ENCODE data around the gene ZSWIM6.
"Not testable (repeated sequence)": the region's sequence is repeated elsewhere in the genome, so short reads cannot be mapped to it uniquely, and the experiment has no call there.

The ZSWIM6 gene

GRCh38 chr5:61398440-61398839 is 66.4 kb downstream of the ZSWIM6 start:
- no peaks in the 10 kb centered on the region for H3K36me3 ChIP-seq (ENCODE audit: control insufficient read depth, insufficient read depth, low read length)
- peaks cover 13% of the 10 kb centered on the region for H3K4me1 ChIP-seq (ENCODE audit: control insufficient read depth, insufficient read depth, low read length)
- H3K27me3 ChIP-seq (ENCODE audit: control insufficient read depth, insufficient read depth, low read length): no peaks in the 10 kb centered on the region
- no peak overlapping the region for H3K9ac ChIP-seq (ENCODE audit: low read length)
- no peak overlapping the region for H3K4me3 ChIP-seq (ENCODE audit: low read depth, low read length)
- no peak overlapping the region for H3K27ac ChIP-seq (ENCODE audit: low read depth, low read length)
- peaks cover 9% of the 10 kb centered on the region for H3K9me3 ChIP-seq (ENCODE audit: control insufficient read depth, insufficient read depth, low read depth, low read length)

GRCh38 chr5:61399679-61400078 is 67.6 kb downstream of the ZSWIM6 start:
- Histone ChIP-seq H3K27me3 (ENCODE audit: control insufficient read depth, insufficient read depth, low read length) (no peaks in the 10 kb centered on the region), H3K9me3 (ENCODE audit: control insufficient read depth, insufficient read depth, low read depth, low read length) (peaks cover 9% of the 10 kb centered on the region), H3K9ac (ENCODE audit: low read length) (no peak overlapping the region), H3K4me3 (ENCODE audit: low read depth, low read length) (no peak overlapping the region), H3K27ac (ENCODE audit: low read depth, low read length) (no peak overlapping the region), H3K36me3 (ENCODE audit: control insufficient read depth, insufficient read depth, low read length) (no peaks in the 10 kb centered on the region), H3K4me1 (ENCODE audit: control insufficient read depth, insufficient read depth, low read length) (peaks cover 16% of the 10 kb centered on the region)

GRCh38 chr5:61401726-61402125 is 69.7 kb downstream of the ZSWIM6 start:
- H3K4me1 ChIP-seq (ENCODE audit: control insufficient read depth, insufficient read depth, low read length): peaks cover 16% of the 10 kb centered on the region
- H3K9me3 ChIP-seq (ENCODE audit: control insufficient read depth, insufficient read depth, low read depth, low read length): peaks cover 9% of the 10 kb centered on the region
- H3K36me3 ChIP-seq (ENCODE audit: control insufficient read depth, insufficient read depth, low read length): no peaks in the 10 kb centered on the region
- H3K9ac ChIP-seq (ENCODE audit: low read length): no peak overlapping the region
- H3K27me3 ChIP-seq (ENCODE audit: control insufficient read depth, insufficient read depth, low read length): no peaks in the 10 kb centered on the region
- no peak overlapping the region for H3K4me3 ChIP-seq (ENCODE audit: low read depth, low read length)
- H3K27ac ChIP-seq (ENCODE audit: low read depth, low read length): no peak overlapping the region

GRCh38 chr5:61402244-61402823 is 70.3 kb downstream of the ZSWIM6 start:
- no peak overlapping the region for H3K4me3 ChIP-seq (ENCODE audit: low read depth, low read length)
- H3K36me3 ChIP-seq (ENCODE audit: control insufficient read depth, insufficient read depth, low read length): no peaks in the 10 kb centered on the region
- peaks cover 16% of the 10 kb centered on the region for H3K4me1 ChIP-seq (ENCODE audit: control insufficient read depth, insufficient read depth, low read length)
- H3K27me3 ChIP-seq (ENCODE audit: control insufficient read depth, insufficient read depth, low read length): no peaks in the 10 kb centered on the region
- H3K27ac ChIP-seq (ENCODE audit: low read depth, low read length): no peak overlapping the region
- no peak overlapping the region for H3K9ac ChIP-seq (ENCODE audit: low read length)
- H3K9me3 ChIP-seq (ENCODE audit: control insufficient read depth, insufficient read depth, low read depth, low read length): peaks cover 9% of the 10 kb centered on the region

GRCh38 chr5:61402970-61403900 is 71.2 kb downstream of the ZSWIM6 start:
- Histone ChIP-seq H3K36me3 (ENCODE audit: control insufficient read depth, insufficient read depth, low read length) (no peaks in the 10 kb centered on the region), H3K27ac (ENCODE audit: low read depth, low read length) (no peak overlapping the region), H3K4me1 (ENCODE audit: control insufficient read depth, insufficient read depth, low read length) (peaks cover 22% of the 10 kb centered on the region), H3K4me3 (ENCODE audit: low read depth, low read length) (no peak overlapping the region), H3K27me3 (ENCODE audit: control insufficient read depth, insufficient read depth, low read length) (no peaks in the 10 kb centered on the region), H3K9ac (ENCODE audit: low read length) (no peak overlapping the region), H3K9me3 (ENCODE audit: control insufficient read depth, insufficient read depth, low read depth, low read length) (peaks cover 4% of the 10 kb centered on the region)

- H3K4me1 ChIP-seq (ENCODE audit: control insufficient read depth, insufficient read depth, low read length): peaks cover 33% of the 10 kb centered on the region
- no peak overlapping the region for H3K4me3 ChIP-seq (ENCODE audit: low read depth, low read length)
- H3K9ac ChIP-seq (ENCODE audit: low read length): no peak overlapping the region
- H3K9me3 ChIP-seq (ENCODE audit: control insufficient read depth, insufficient read depth, low read depth, low read length): no peaks in the 10 kb centered on the region
- H3K27me3 ChIP-seq (ENCODE audit: control insufficient read depth, insufficient read depth, low read length): no peaks in the 10 kb centered on the region
- no peaks in the 10 kb centered on the region for H3K36me3 ChIP-seq (ENCODE audit: control insufficient read depth, insufficient read depth, low read length)
- H3K27ac ChIP-seq (ENCODE audit: low read depth, low read length): no peak overlapping the region
These were observed 73.6 kb downstream of the ZSWIM6 start for GRCh38 chr5:61405511-61406295.

GRCh38 chr5:61406497-61406896 is 74.4 kb downstream of the ZSWIM6 start:
- H3K36me3 ChIP-seq (ENCODE audit: control insufficient read depth, insufficient read depth, low read length); H3K27ac ChIP-seq (ENCODE audit: low read depth, low read length); H3K4me3 ChIP-seq (ENCODE audit: low read depth, low read length); H3K27me3 ChIP-seq (ENCODE audit: control insufficient read depth, insufficient read depth, low read length); H3K9me3 ChIP-seq (ENCODE audit: control insufficient read depth, insufficient read depth, low read depth, low read length); H3K9ac ChIP-seq (ENCODE audit: low read length): not testable (repeated sequence)
- H3K4me1 ChIP-seq (ENCODE audit: control insufficient read depth, insufficient read depth, low read length): peaks cover 35% of the 10 kb centered on the region

GRCh38 chr5:61407706-61408270 is 75.7 kb downstream of the ZSWIM6 start:
- Histone ChIP-seq H3K27me3 (ENCODE audit: control insufficient read depth, insufficient read depth, low read length) (no peaks in the 10 kb centered on the region), H3K36me3 (ENCODE audit: control insufficient read depth, insufficient read depth, low read length) (no peaks in the 10 kb centered on the region), H3K4me3 (ENCODE audit: low read depth, low read length) (peak overlapping the region; percentile 61; the same call in 1 of the 2 replicates), H3K9ac (ENCODE audit: low read length) (no peak overlapping the region), H3K9me3 (ENCODE audit: control insufficient read depth, insufficient read depth, low read depth, low read length) (no peaks in the 10 kb centered on the region), H3K4me1 (ENCODE audit: control insufficient read depth, insufficient read depth, low read length) (peaks cover 33% of the 10 kb centered on the region), H3K27ac (ENCODE audit: low read depth, low read length) (peak overlapping the region; percentile 20; the same call in 1 of the 2 replicates)

- Histone ChIP-seq H3K27ac (ENCODE audit: low read depth, low read length) (peak overlapping the region; percentile 55; the same call in 1 of the 2 replicates), H3K27me3 (ENCODE audit: control insufficient read depth, insufficient read depth, low read length) (no peaks in the 10 kb centered on the region), H3K9me3 (ENCODE audit: control insufficient read depth, insufficient read depth, low read depth, low read length) (no peaks in the 10 kb centered on the region), H3K36me3 (ENCODE audit: control insufficient read depth, insufficient read depth, low read length) (no peaks in the 10 kb centered on the region), H3K4me3 (ENCODE audit: low read depth, low read length) (peak overlapping the region; percentile 61), H3K4me1 (ENCODE audit: control insufficient read depth, insufficient read depth, low read length) (peaks cover 26% of the 10 kb centered on the region), H3K9ac (ENCODE audit: low read length) (no peak overlapping the region)
These were observed 76.6 kb downstream of the ZSWIM6 start for GRCh38 chr5:61408476-61409168.

- no peaks in the 10 kb centered on the region for H3K9me3 ChIP-seq (ENCODE audit: control insufficient read depth, insufficient read depth, low read depth, low read length)
- no peak overlapping the region for H3K9ac ChIP-seq (ENCODE audit: low read length)
- H3K4me3 ChIP-seq (ENCODE audit: low read depth, low read length): peak overlapping the region; percentile 61; the same call in 1 of the 2 replicates
- no peaks in the 10 kb centered on the region for H3K27me3 ChIP-seq (ENCODE audit: control insufficient read depth, insufficient read depth, low read length)
- no peaks in the 10 kb centered on the region for H3K36me3 ChIP-seq (ENCODE audit: control insufficient read depth, insufficient read depth, low read length)
- H3K27ac ChIP-seq (ENCODE audit: low read depth, low read length): peak overlapping the region; percentile 55; the same call in 1 of the 2 replicates
- peaks cover 32% of the 10 kb centered on the region for H3K4me1 ChIP-seq (ENCODE audit: control insufficient read depth, insufficient read depth, low read length)
These were observed 77.5 kb downstream of the ZSWIM6 start for GRCh38 chr5:61409568-61409967.
